OCI-LY1 (cell line): ENCODE results near the gene AJM1.
"Not testable (repeated sequence)": the region's sequence is repeated elsewhere in the genome, so short reads cannot be mapped to it uniquely, and the experiment has no call there.

Source experiments
- CTCF ChIP-seq: fragments of 200-600 bp; sonication (generic), shearing (Covaris generic); IDR thresholded peaks from 2 replicates; pipeline ENCODE4 v1.5.1; 2017; ENCODE audit warnings: mild to moderate bottlenecking, antibody characterized with exemption, low read length, moderate library complexity, mixed read lengths
- EZH2 ChIP-seq: fragments of 200-600 bp; sonication (generic), shearing (Covaris generic); IDR thresholded peaks from 2 replicates; pipeline ENCODE4 v1.8.0; 2017; ENCODE audit warnings: borderline replicate concordance, mixed run types, mild to moderate bottlenecking, antibody characterized with exemption, low read length, moderate library complexity, mixed read lengths

DNA sequence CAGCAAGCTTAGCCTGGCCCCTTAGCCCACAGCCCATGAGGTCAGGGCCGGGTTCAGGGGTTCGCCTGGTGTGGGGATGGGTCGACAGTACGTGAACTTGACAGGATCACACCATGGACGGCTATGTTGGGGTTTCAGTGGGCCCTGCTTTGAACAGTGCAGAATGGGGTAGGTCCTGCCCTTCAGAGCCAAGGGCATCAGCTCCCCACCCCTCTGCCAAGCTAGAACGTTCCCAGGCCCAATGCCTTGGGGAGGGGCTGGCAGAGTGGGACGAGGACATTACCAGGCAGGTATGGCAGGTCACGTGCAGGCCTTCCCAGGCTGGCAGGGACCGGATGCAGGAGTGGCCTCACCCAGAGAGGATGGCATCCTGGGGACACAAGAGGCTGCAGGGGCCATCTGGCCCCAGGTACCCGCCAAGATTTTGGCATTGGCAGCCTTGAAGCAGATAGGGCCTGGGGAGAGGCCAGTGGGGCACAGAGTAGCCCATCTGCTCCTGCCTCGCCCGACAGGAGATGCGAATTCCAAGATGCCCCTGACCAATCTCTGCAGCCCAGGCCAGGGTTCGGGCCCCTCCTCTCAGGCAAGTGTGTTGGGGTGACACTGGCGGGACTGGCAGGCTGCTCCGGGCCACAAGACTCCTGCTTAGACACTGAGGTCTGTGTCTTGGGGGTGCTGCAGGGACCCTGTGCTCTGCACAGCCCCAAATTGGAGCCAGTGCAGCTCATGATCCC is 465 bp upstream of the AJM1 start:
- TF ChIP-seq EZH2, CTCF: not testable (repeated sequence)
